Thoracic aorta (tissue), 2 donors: ENCODE data around the gene SMC2. TPM values are rescaled to one million over a fixed set of nuclear protein-coding genes. Genes with fewer than 3 reads are reported as not detected.

Experiments used
- ATAC-seq: fragments of 150-250 bp; one replicate; pipeline ENCODE4 v1.8.0; 2017; ENCODE audit warnings: low read depth; ENCODE audit not compliant: insufficient number of reproducible peaks, low FRiP score
- DNase-seq: peaks from one replicate; pipeline ENCODE4 v3.0.0-alpha.2; 2020; ENCODE audit warnings: low spot score
- H3K27ac ChIP-seq, 2 donors: fragments of 200-600 bp; sonication (generic); 1 replicate in 1 of 2; 2 replicates in 1 of 2; pipeline ENCODE4 v1.5.1; 2016; ENCODE audit warnings: mild to moderate bottlenecking in 2 of 2, moderate library complexity in 2 of 2
- H3K27me3 ChIP-seq: fragments of 200-600 bp; sonication (generic); replicated peaks from 2 replicates; pipeline ENCODE4 v1.6.0; 2016; ENCODE audit warnings: mild to moderate bottlenecking; ENCODE audit not compliant: insufficient read depth
- H3K36me3 ChIP-seq: fragments of 200-600 bp; sonication (generic); one replicate; pipeline ENCODE4 v1.5.1; 2016
- H3K4me1 ChIP-seq, 2 donors: fragments of 200-600 bp; sonication (generic); 1 replicate in 1 of 2; 2 replicates in 1 of 2; pipeline versions ENCODE4 v1.5.1 to v1.6.0; 2016; ENCODE audit warnings: low read depth in 2 of 2, mild to moderate bottlenecking in 1 of 2; ENCODE audit not compliant: control insufficient read depth in 1 of 2
- H3K4me3 ChIP-seq: fragments of 200-600 bp; sonication (generic); 2 replicates; pipeline ENCODE4 v1.5.1; 2016; ENCODE audit warnings: mild to moderate bottlenecking
- H3K9me3 ChIP-seq: fragments of 200-600 bp; sonication (generic); 2 replicates; pipeline ENCODE4 v1.5.1; 2016
- CTCF ChIP-seq: fragments of 200-600 bp; sonication (generic); IDR thresholded peaks from one replicate; pipeline ENCODE4 v1.5.1; 2019; ENCODE audit warnings: antibody characterized with exemption
- total RNA-seq, 2 donors: library from RNA; depleted of rRNA; stranded (reverse); fragments of >200 nt; gene quantifications; one replicate each; pipeline versions ENCODE4 v1.1.0 to v1.2.3, GENCODE V29; 2016

SMC2 gene
- total RNA-seq, 2 donors from 2014 or later, result 3.5 to 5.0 TPM

GRCh38 chr9:104091116-104091515 lies 3.0 kb upstream of the SMC2 start:
- no peak for TF ChIP-seq CTCF
- peaks cover 19 to 31% of the 10 kb centered on the region in 2 donors for H3K4me1 ChIP-seq
- H3K36me3 ChIP-seq, result no peaks in the 10 kb centered on the region
- peak overlapping the region in 1 of 2 donors; percentile 91 for H3K27ac ChIP-seq
- no peaks in the 10 kb centered on the region for H3K27me3 ChIP-seq
- ATAC-seq (no peak), DNase-seq (no peak)
- H3K9me3 ChIP-seq, result no peaks in the 10 kb centered on the region
- peak overlapping the region; percentile 27 for H3K4me3 ChIP-seq

- ATAC-seq, result peak; percentile 39
- DNase-seq, result no peak
- peak; percentile 26 for TF ChIP-seq CTCF
- Histone ChIP-seq H3K27ac (peak overlapping the region in 1 of 2 donors; percentile 91), H3K9me3 (no peaks in the 10 kb centered on the region), H3K36me3 (no peaks in the 10 kb centered on the region), H3K4me1 (peaks cover 19 to 31% of the 10 kb centered on the region in 2 donors), H3K27me3 (no peaks in the 10 kb centered on the region), H3K4me3 (peak overlapping the region; percentile 27)
These were observed 2.4 kb upstream of the SMC2 start for GRCh38 chr9:104091708-104092107.

GRCh38 chr9:104092192-104092591 lies 1.9 kb upstream of the SMC2 start:
- Histone ChIP-seq H3K36me3 (no peaks in the 10 kb centered on the region), H3K27ac (peak overlapping the region; percentile 91 to 94), H3K9me3 (no peaks in the 10 kb centered on the region), H3K27me3 (no peaks in the 10 kb centered on the region), H3K4me1 (peaks cover 19 to 31% of the 10 kb centered on the region in 2 donors), H3K4me3 (no peak overlapping the region)
- DNase-seq, result no peak
- TF ChIP-seq CTCF, result no peak
- ATAC-seq, result no peak

- H3K9me3 ChIP-seq, result no peaks in the 10 kb centered on the region
- peak overlapping the region; percentile 91 to 94 for H3K27ac ChIP-seq
- TF ChIP-seq CTCF, result no peak
- H3K4me3 ChIP-seq, result peak overlapping the region; percentile 84
- H3K4me1 ChIP-seq, result peaks cover 19 to 31% of the 10 kb centered on the region in 2 donors
- no peaks in the 10 kb centered on the region for H3K36me3 ChIP-seq
- no peaks in the 10 kb centered on the region for H3K27me3 ChIP-seq
- DNase-seq, result no peak
- ATAC-seq, result no peak
These were observed 1.1 kb upstream of the SMC2 start for GRCh38 chr9:104092875-104093600.

GRCh38 chr9:104094534-104095015 lies 466 bp downstream of the SMC2 start:
- no peak for TF ChIP-seq CTCF
- Histone ChIP-seq H3K4me3 (peak overlapping the region; percentile 84), H3K27ac (peak overlapping the region in 1 of 2 donors; percentile 94), H3K27me3 (no peaks in the 10 kb centered on the region), H3K9me3 (no peaks in the 10 kb centered on the region), H3K36me3 (no peaks in the 10 kb centered on the region), H3K4me1 (peaks cover 19 to 31% of the 10 kb centered on the region in 2 donors)
- no peak for ATAC-seq
- no peak for DNase-seq
